Measurements from ENCODE around the gene HUWE1.

The HUWE1 gene

DNA sequence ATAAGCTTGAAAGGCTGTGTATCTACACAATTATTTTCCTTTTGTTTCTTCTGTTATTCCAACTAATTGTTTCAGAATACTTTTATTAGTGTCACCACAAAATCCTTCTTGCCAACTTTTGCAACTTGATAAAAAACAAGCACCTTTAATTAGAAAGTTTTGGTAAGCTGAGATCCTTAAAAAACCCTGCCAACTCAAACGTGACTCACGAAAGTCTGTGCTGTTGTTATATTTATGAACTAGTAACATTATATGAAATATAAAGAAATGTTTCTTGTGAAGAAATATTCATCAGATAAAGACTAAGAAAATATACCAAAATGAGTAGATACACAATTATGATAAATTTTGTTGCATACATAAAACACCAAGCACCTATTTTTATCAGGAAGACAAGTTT is 49.0 kb downstream of the HUWE1 start:
- peaks cover 4% of the 10 kb centered on the region; the same call in 1 of the 2 replicates for H3K36me3 ChIP-seq (ENCODE audit: insufficient read depth)
- no peaks in the 10 kb centered on the region for H4K20me1 ChIP-seq (ENCODE audit: insufficient read depth)

DNA sequence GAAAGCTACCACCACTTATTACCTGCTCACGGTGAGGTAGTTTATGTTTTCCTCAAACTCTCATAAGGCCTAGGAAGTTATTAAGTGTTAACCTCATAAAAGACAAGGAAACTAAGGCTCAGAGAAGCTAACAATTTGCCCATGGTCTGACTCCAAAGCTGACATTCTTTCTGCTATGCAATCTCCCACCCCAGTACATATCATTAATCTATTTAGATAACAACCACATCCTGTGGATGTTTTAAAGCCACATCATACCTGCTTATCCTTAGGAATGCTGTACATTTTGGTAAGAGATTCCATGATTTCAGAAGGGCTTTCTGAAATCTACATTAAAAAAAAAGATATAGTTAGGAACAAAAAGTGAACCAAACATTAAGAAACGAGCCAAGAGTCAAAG is 55.4 kb downstream of the HUWE1 start:
- Histone ChIP-seq H3K4me1 (ENCODE audit: low read depth, poor library complexity, severe bottlenecking) (no peaks in the 10 kb centered on the region), H3K79me2 (ENCODE audit: insufficient read depth, low read depth) (no peaks in the 10 kb centered on the region), H3K36me3 (ENCODE audit: insufficient read depth) (no peaks in the 10 kb centered on the region; the same call in 1 of the 2 replicates), H3K4me3 (IDR thresholded peaks at IDR 0.05; ENCODE audit: insufficient read depth, low read depth, low read length) (no peak overlapping the region), H4K20me1 (ENCODE audit: insufficient read depth) (no peaks in the 10 kb centered on the region), H3K9ac (no peak overlapping the region), H3K4me2 (no peak overlapping the region), H2AFZ (ENCODE audit: low read depth) (no peak overlapping the region), H3K27ac (no peak overlapping the region), H3K27me3 (ENCODE audit: insufficient read depth, low read depth) (no peaks in the 10 kb centered on the region)
- TF ChIP-seq, protein P1, sequence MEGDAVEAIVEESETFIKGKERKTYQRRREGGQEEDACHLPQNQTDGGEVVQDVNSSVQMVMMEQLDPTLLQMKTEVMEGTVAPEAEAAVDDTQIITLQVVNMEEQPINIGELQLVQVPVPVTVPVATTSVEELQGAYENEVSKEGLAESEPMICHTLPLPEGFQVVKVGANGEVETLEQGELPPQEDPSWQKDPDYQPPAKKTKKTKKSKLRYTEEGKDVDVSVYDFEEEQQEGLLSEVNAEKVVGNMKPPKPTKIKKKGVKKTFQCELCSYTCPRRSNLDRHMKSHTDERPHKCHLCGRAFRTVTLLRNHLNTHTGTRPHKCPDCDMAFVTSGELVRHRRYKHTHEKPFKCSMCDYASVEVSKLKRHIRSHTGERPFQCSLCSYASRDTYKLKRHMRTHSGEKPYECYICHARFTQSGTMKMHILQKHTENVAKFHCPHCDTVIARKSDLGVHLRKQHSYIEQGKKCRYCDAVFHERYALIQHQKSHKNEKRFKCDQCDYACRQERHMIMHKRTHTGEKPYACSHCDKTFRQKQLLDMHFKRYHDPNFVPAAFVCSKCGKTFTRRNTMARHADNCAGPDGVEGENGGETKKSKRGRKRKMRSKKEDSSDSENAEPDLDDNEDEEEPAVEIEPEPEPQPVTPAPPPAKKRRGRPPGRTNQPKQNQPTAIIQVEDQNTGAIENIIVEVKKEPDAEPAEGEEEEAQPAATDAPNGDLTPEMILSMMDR (conservative IDR thresholded peaks at IDR 0.05; ENCODE audit: low read depth, low read length), result no peak

More for the DNA sequence above, 49.0 kb downstream of the HUWE1 start:
- Histone ChIP-seq H3K27me3 (ENCODE audit: insufficient read depth, low read depth) (no peaks in the 10 kb centered on the region), H3K4me3 (IDR thresholded peaks at IDR 0.05; ENCODE audit: insufficient read depth, low read depth, low read length) (no peak overlapping the region), H3K4me1 (ENCODE audit: low read depth, poor library complexity, severe bottlenecking) (no peaks in the 10 kb centered on the region), H3K79me2 (ENCODE audit: insufficient read depth, low read depth) (peaks cover 17% of the 10 kb centered on the region; the same call in 1 of the 2 replicates), H3K4me2 (no peak overlapping the region), H3K9ac (no peak overlapping the region), H3K27ac (no peak overlapping the region), H2AFZ (ENCODE audit: low read depth) (no peak overlapping the region)
- TF ChIP-seq, protein P1 (conservative IDR thresholded peaks at IDR 0.05; ENCODE audit: low read depth, low read length), result no peak

DNA sequence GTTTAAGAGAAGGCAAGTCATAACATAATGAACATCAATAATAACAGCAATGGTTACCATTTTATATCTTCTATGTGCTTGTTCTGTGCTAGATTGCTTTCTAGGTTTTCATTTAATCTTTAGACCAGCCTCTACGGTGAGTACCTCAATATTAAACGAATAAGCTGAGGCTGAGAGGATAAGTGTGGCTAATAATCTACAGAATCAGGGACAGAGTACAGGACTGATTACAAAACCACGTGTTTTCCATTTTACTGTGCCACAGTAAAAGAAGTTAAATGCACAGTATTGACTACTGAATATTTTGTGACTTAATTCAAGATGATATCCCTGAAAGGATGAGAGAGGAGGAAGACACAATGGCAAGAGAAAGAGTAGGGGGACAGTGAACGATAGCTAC is 56.3 kb downstream of the HUWE1 start:
- H2AFZ ChIP-seq (ENCODE audit: low read depth), result no peak overlapping the region
- TF ChIP-seq, protein P1 (conservative IDR thresholded peaks at IDR 0.05; ENCODE audit: low read depth, low read length), result no peak
- H4K20me1 ChIP-seq (ENCODE audit: insufficient read depth), result no peaks in the 10 kb centered on the region
- H3K27me3 ChIP-seq (ENCODE audit: insufficient read depth, low read depth), result no peaks in the 10 kb centered on the region
- H3K9ac ChIP-seq, result no peak overlapping the region
- H3K4me1 ChIP-seq (ENCODE audit: low read depth, poor library complexity, severe bottlenecking), result no peaks in the 10 kb centered on the region
- H3K27ac ChIP-seq, result no peak overlapping the region
- no peak overlapping the region for H3K4me2 ChIP-seq
- H3K79me2 ChIP-seq (ENCODE audit: insufficient read depth, low read depth), result no peaks in the 10 kb centered on the region
- H3K4me3 ChIP-seq (IDR thresholded peaks at IDR 0.05; ENCODE audit: insufficient read depth, low read depth, low read length), result no peak overlapping the region
- no peaks in the 10 kb centered on the region; the same call in 1 of the 2 replicates for H3K36me3 ChIP-seq (ENCODE audit: insufficient read depth)

DNA sequence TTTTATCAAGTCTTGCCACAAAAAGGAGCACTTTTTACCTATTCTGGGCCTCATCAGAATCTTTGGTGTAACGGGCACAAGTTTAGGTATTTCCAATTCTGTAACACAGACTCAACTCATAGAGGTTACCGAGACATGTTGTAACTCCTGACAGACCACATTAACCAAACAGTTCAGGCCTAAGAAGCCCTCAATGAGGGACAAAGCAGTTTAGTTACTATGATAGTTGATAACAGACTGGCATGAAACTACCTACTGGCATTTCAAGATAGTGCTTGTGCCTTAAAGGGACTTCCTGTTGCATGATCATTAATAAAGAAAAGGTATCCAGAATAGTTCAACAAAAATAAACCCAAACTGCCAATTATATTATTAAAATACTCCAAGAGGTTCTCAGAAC is 64.1 kb downstream of the HUWE1 start:
- H3K36me3 ChIP-seq (ENCODE audit: insufficient read depth), result no peaks in the 10 kb centered on the region; the same call in 1 of the 2 replicates
- no peak overlapping the region for H3K27ac ChIP-seq
- no peaks in the 10 kb centered on the region for H3K4me1 ChIP-seq (ENCODE audit: low read depth, poor library complexity, severe bottlenecking)
- H4K20me1 ChIP-seq (ENCODE audit: insufficient read depth), result no peaks in the 10 kb centered on the region
- no peaks in the 10 kb centered on the region for H3K27me3 ChIP-seq (ENCODE audit: insufficient read depth, low read depth)
- H3K9ac ChIP-seq, result no peak overlapping the region
- H2AFZ ChIP-seq (ENCODE audit: low read depth), result no peak overlapping the region
- no peak overlapping the region for H3K4me2 ChIP-seq
- peaks cover 4% of the 10 kb centered on the region; the same call in 1 of the 2 replicates for H3K79me2 ChIP-seq (ENCODE audit: insufficient read depth, low read depth)
- TF ChIP-seq, protein P1 (conservative IDR thresholded peaks at IDR 0.05; ENCODE audit: low read depth, low read length), result no peak
- no peak overlapping the region for H3K4me3 ChIP-seq (IDR thresholded peaks at IDR 0.05; ENCODE audit: insufficient read depth, low read depth, low read length)

Data from KMS-11 (cell line).